Esophagus muscularis mucosa (tissue), 4 donors: ENCODE measurements around the gene COMT. TPM values are rescaled to one million over a fixed set of nuclear protein-coding genes. Genes with fewer than 3 reads are reported as not detected.

Source experiments
- DNase-seq: peaks from one replicate; pipeline ENCODE4 v3.0.0-alpha.2; 2017; ENCODE audit errors: extremely low spot score
- H3K27ac ChIP-seq, 4 donors: fragments of 200-600 bp; sonication (generic); replicated peaks in 1 of 4; 1 replicate in 3 of 4; 2 replicates in 1 of 4; pipeline ENCODE4 v1.5.1; 2016 to 2019; ENCODE audit warnings: mild to moderate bottlenecking in 1 of 4
- H3K27me3 ChIP-seq, 4 donors: fragments of 200-600 bp; sonication (generic); one replicate each; pipeline versions ENCODE4 v1.5.1 to v1.6.0; 2016 to 2019
- H3K36me3 ChIP-seq, 4 donors: fragments of 200-600 bp; sonication (generic); one replicate each; pipeline ENCODE4 v1.5.1; 2016 to 2019
- H3K4me1 ChIP-seq, 4 donors: fragments of 200-600 bp; sonication (generic); one replicate each; pipeline ENCODE4 v1.5.1; 2016 to 2019
- H3K4me3 ChIP-seq, 4 donors: fragments of 200-600 bp; sonication (generic); 1 replicate in 2 of 4; 2 replicates in 2 of 4; pipeline ENCODE4 v1.5.1; 2016 to 2019; ENCODE audit warnings: mild to moderate bottlenecking in 4 of 4, moderate library complexity in 1 of 4
- H3K9me3 ChIP-seq, 4 donors: fragments of 200-600 bp; sonication (generic); 1 replicate in 3 of 4; 2 replicates in 1 of 4; pipeline ENCODE4 v1.5.1; 2016 to 2019
- EP300 ChIP-seq: sonication (generic); formaldehyde crosslinking; IDR thresholded peaks from one replicate; pipeline ENCODE4 v1.6.1; 2017; ENCODE audit warnings: antibody characterized with exemption
- POLR2A ChIP-seq: fragments of 450-650 bp; IDR thresholded peaks from one replicate; pipeline ENCODE4 v1.6.1; 2017; ENCODE audit warnings: antibody characterized with exemption, moderate library complexity, mild to moderate bottlenecking, low read depth
- POLR2AphosphoS5 ChIP-seq, 2 donors: sonication (generic); formaldehyde crosslinking; IDR thresholded peaks; one replicate each; pipeline ENCODE4 v1.6.1; 2017; ENCODE audit warnings: antibody characterized with exemption in 2 of 2
- WGBS: methylation state at CpG from one replicate; pipeline ENCODE4 v1.1.5; 2018; 5-methylcytosine and 5-hydroxymethylcytosine counted together
- intact Hi-C: fragments of 100-400 bp; cut with DNase I; formaldehyde crosslinking; loops from one replicate; pipeline ENCODE4 v1.15.1; 2023
- total RNA-seq, 4 donors: library from RNA; depleted of rRNA; stranded (reverse); fragments of >200 nt; gene quantifications; one replicate each; pipeline versions ENCODE4 v1.1.0 to v1.2.1, GENCODE V29; 2016
- TF ChIP-seq, protein P1 (sequence below), 3 experiments: fragments of 200-600 bp in 2 of 3; fragments of 450-650 bp in 1 of 3; sonication (generic) in 2 of 3; IDR thresholded peaks; one replicate each; pipeline ENCODE4 v1.5.1; 2017 to 2019; ENCODE audit warnings: antibody characterized with exemption in 3 of 3, mild to moderate bottlenecking in 2 of 3, moderate library complexity in 1 of 3

The COMT gene
- total RNA-seq, 4 donors from 2014 or later = 141 to 231 (median 196) TPM

GRCh38 chr22:19936513-19936912 lies 5.1 kb upstream of the COMT start:
- Histone ChIP-seq H3K9me3 (no peaks in the 10 kb centered on the region), H3K4me3 (no peak overlapping the region), H3K36me3 (peaks cover 0 to 10% (median 0%) of the 10 kb centered on the region in 4 donors), H3K27me3 (no peaks in the 10 kb centered on the region), H3K4me1 (peaks cover 10 to 25% (median 14%) of the 10 kb centered on the region in 4 donors), H3K27ac (no peak overlapping the region)
- 98% methylated on average over 7 of the region's 7 CpGs for WGBS
- intact Hi-C loops = no loop called here
- DNase-seq = no peak
- TF ChIP-seq POLR2A (no peak), EP300 (no peak), POLR2AphosphoS5 (IDR thresholded peaks at IDR 0.05) (no peak)
- TF ChIP-seq, protein P1, sequence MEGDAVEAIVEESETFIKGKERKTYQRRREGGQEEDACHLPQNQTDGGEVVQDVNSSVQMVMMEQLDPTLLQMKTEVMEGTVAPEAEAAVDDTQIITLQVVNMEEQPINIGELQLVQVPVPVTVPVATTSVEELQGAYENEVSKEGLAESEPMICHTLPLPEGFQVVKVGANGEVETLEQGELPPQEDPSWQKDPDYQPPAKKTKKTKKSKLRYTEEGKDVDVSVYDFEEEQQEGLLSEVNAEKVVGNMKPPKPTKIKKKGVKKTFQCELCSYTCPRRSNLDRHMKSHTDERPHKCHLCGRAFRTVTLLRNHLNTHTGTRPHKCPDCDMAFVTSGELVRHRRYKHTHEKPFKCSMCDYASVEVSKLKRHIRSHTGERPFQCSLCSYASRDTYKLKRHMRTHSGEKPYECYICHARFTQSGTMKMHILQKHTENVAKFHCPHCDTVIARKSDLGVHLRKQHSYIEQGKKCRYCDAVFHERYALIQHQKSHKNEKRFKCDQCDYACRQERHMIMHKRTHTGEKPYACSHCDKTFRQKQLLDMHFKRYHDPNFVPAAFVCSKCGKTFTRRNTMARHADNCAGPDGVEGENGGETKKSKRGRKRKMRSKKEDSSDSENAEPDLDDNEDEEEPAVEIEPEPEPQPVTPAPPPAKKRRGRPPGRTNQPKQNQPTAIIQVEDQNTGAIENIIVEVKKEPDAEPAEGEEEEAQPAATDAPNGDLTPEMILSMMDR (IDR thresholded peaks at IDR 0.05) = no peak

GRCh38 chr22:19937616-19938473 lies 3.7 kb upstream of the COMT start:
- Histone ChIP-seq H3K4me3 (no peak overlapping the region), H3K27me3 (no peaks in the 10 kb centered on the region), H3K9me3 (no peaks in the 10 kb centered on the region), H3K36me3 (peaks cover 0 to 10% (median 0%) of the 10 kb centered on the region in 4 donors), H3K27ac (no peak overlapping the region), H3K4me1 (peaks cover 12 to 31% (median 22%) of the 10 kb centered on the region in 4 donors)
- no peak for DNase-seq
- 87% methylated on average over 16 of the region's 16 CpGs for WGBS
- intact Hi-C loops = no loop called here
- TF ChIP-seq EP300 (no peak), POLR2A (no peak), POLR2AphosphoS5 (IDR thresholded peaks at IDR 0.05) (no peak)
- TF ChIP-seq, protein P1 (IDR thresholded peaks at IDR 0.05) = no peak

DNA sequence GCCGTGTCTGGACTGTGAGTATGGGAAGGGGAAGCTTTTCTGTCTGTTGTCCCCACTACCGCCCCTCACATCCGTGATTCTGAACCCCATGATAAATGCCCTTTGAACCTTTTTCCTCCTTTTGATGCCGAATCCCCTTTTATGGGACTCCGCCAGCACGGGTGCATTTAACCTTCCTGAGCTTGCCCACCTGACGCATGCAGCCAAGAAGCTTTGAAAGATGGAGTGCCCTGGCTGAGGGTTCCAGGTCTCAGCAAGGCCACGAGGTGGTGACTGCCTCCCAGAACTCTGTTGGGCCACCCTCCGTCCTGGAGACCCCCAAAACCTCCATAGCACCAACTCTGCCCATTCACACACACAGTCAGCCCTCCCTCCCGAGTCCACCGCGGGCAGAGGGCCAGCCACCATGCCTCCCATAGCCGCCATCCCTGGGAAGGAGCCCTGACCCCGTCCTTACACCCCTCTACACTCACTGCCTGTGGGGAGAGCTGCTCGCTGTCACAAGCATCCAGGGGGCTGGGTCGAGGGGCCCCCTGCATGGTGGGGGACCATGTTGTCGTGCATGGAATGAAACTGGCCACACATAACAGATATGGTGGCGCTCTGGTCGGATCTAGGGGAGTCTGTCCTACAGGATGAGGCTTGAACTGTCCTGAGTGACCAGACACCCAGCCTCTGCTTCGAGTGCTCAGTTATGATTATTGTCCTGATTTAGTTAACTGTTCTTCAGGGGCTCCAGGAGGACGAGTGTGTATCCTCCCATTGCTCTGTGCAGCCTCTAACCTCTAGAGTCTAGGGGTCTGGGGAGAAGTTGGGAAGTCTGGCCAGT lies 822 bp upstream of the COMT start:
- H3K36me3 ChIP-seq = peaks cover 0 to 5% (median 0%) of the 10 kb centered on the region in 4 donors
- H3K27ac ChIP-seq = peak overlapping the region; percentile 91 to 94 (median 93)
- intact Hi-C loops = no loop called here
- peak overlapping the region; percentile 75 to 95 (median 87) for H3K4me3 ChIP-seq
- H3K27me3 ChIP-seq = no peaks in the 10 kb centered on the region
- peaks cover 31 to 51% (median 46%) of the 10 kb centered on the region in 4 donors for H3K4me1 ChIP-seq
- no peak for DNase-seq
- no peaks in the 10 kb centered on the region for H3K9me3 ChIP-seq
- WGBS = 71% methylated on average over 17 of the region's 21 CpGs
- TF ChIP-seq POLR2AphosphoS5 (IDR thresholded peaks at IDR 0.05) (no peak), EP300 (no peak), POLR2A (no peak)
- TF ChIP-seq, protein P1 (IDR thresholded peaks at IDR 0.05) = no peak

- no peak for DNase-seq
- TF ChIP-seq, protein P1 (IDR thresholded peaks at IDR 0.05) = no peak
- TF ChIP-seq POLR2AphosphoS5 (IDR thresholded peaks at IDR 0.05) = peak in 1 of 2 donors; percentile 11
- Histone ChIP-seq H3K4me3 (peak overlapping the region; percentile 75 to 95 (median 87)), H3K9me3 (no peaks in the 10 kb centered on the region), H3K36me3 (no peaks in the 10 kb centered on the region), H3K27ac (peak overlapping the region; percentile 91 to 94 (median 93)), H3K27me3 (no peaks in the 10 kb centered on the region), H3K4me1 (peaks cover 38 to 66% (median 57%) of the 10 kb centered on the region in 4 donors)
- intact Hi-C loops = no loop called here
- WGBS = 4% methylated on average over 8 of the region's 8 CpGs
These were observed 847 bp downstream of the COMT start for GRCh38 chr22:19942157-19943081.
